Thyroid gland (tissue), 4 donors: ENCODE results near the gene PKIG. TPM values are rescaled to one million over a fixed set of nuclear protein-coding genes. Genes with fewer than 3 reads are reported as not detected.
A peak's percentile ranks its signal among the peaks of the same experiment; 100 is the strongest.
"Not testable (repeated sequence)": the region's sequence is repeated elsewhere in the genome, so short reads cannot be mapped to it uniquely, and the experiment has no call there.

Source experiments
- DNase-seq, 2 donors: peaks; one replicate each; pipeline ENCODE4 v3.0.0-alpha.2; 2019
- H3K27ac ChIP-seq, 3 donors: fragments of 200-600 bp; sonication (generic); 1 replicate in 2 of 3; 2 replicates in 1 of 3; pipeline ENCODE4 v1.5.1; 2016 to 2019; ENCODE audit warnings: mild to moderate bottlenecking in 1 of 3, moderate library complexity in 1 of 3
- H3K27me3 ChIP-seq: fragments of 200-600 bp; sonication (generic); one replicate; pipeline ENCODE4 v1.5.1; 2019
- H3K36me3 ChIP-seq, 2 donors: fragments of 200-600 bp; sonication (generic); one replicate each; pipeline ENCODE4 v1.5.1; 2016 to 2019
- H3K4me1 ChIP-seq, 2 donors: fragments of 200-600 bp; sonication (generic); one replicate each; pipeline ENCODE4 v1.5.1; 2017 to 2019
- H3K4me3 ChIP-seq, 3 donors: fragments of 200-600 bp; sonication (generic); replicated peaks in 1 of 3; 1 replicate in 2 of 3; 2 replicates in 1 of 3; pipeline ENCODE4 v1.5.1; 2016; ENCODE audit warnings: mild to moderate bottlenecking in 1 of 3
- H3K9me3 ChIP-seq: fragments of 200-600 bp; sonication (generic); one replicate; pipeline ENCODE4 v1.5.1; 2017
- POLR2A ChIP-seq, 2 donors: fragments of 450-650 bp; IDR thresholded peaks; one replicate each; pipeline ENCODE4 v1.6.1; 2017; ENCODE audit warnings: antibody characterized with exemption in 2 of 2, mild to moderate bottlenecking in 2 of 2, moderate library complexity in 1 of 2
- WGBS, 2 donors: methylation state at CpG; one replicate each; pipeline ENCODE4 v1.1.5; 2017; 5-methylcytosine and 5-hydroxymethylcytosine counted together
- intact Hi-C: fragments of 100-400 bp; cut with DNase I; formaldehyde crosslinking; loops from one replicate; pipeline ENCODE4 v1.15.1; 2023
- total RNA-seq, 4 donors: library from RNA; depleted of rRNA; stranded (reverse); fragments of >200 nt; gene quantifications; one replicate each; pipeline ENCODE4 v1.2.3, GENCODE V29; 2016
- TF ChIP-seq, protein P1 (sequence below), 6 experiments: fragments of 200-600 bp in 3 of 6; fragments of 450-650 bp in 3 of 6; sonication (generic) in 3 of 6; IDR thresholded peaks; one replicate each; pipeline ENCODE4 v1.5.1; 2016 to 2019; ENCODE audit warnings: antibody characterized with exemption in 6 of 6, mild to moderate bottlenecking in 2 of 6, inconsistent platforms in 1 of 6, moderate library complexity in 1 of 6

Gene PKIG
- total RNA-seq, 4 donors from 2014 or later = 108 to 145 (median 111) TPM

DNA sequence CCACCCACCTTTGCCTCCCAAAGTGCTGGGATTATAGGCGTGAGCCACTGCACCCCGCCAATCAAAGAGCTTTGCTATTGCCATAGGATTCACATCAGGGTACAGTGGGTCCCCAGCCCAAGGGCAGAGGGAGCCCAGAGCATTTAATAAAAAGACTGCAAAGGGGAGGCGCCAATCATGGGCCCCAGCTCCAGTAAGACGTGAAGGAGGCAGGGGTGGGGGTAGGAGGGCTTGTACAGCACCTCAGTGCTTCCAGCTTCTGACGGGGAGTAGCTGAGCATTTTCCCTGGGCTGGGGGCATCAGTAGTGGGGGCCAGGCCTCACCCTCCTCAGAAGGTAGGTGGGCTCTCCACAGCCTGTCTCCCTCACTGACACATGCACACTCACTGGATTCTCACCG lies 67.6 kb downstream of the PKIG start:
- DNase-seq = no peak
- H3K36me3 ChIP-seq = no peaks in the 10 kb centered on the region
- H3K27me3 ChIP-seq = no peaks in the 10 kb centered on the region
- peaks cover 0 to 7% of the 10 kb centered on the region in 2 donors for H3K4me1 ChIP-seq
- H3K9me3 ChIP-seq = no peaks in the 10 kb centered on the region
- no peak for TF ChIP-seq POLR2A (IDR thresholded peaks at IDR 0.05)
- TF ChIP-seq, protein P1, sequence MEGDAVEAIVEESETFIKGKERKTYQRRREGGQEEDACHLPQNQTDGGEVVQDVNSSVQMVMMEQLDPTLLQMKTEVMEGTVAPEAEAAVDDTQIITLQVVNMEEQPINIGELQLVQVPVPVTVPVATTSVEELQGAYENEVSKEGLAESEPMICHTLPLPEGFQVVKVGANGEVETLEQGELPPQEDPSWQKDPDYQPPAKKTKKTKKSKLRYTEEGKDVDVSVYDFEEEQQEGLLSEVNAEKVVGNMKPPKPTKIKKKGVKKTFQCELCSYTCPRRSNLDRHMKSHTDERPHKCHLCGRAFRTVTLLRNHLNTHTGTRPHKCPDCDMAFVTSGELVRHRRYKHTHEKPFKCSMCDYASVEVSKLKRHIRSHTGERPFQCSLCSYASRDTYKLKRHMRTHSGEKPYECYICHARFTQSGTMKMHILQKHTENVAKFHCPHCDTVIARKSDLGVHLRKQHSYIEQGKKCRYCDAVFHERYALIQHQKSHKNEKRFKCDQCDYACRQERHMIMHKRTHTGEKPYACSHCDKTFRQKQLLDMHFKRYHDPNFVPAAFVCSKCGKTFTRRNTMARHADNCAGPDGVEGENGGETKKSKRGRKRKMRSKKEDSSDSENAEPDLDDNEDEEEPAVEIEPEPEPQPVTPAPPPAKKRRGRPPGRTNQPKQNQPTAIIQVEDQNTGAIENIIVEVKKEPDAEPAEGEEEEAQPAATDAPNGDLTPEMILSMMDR (IDR thresholded peaks at IDR 0.05) = no peak
- 91 to 97% methylated on average over 6 of the region's 6 CpGs for WGBS, 2 donors
- no peak overlapping the region for H3K27ac ChIP-seq
- H3K4me3 ChIP-seq = no peak overlapping the region
- intact Hi-C loops = no loop called here

DNA sequence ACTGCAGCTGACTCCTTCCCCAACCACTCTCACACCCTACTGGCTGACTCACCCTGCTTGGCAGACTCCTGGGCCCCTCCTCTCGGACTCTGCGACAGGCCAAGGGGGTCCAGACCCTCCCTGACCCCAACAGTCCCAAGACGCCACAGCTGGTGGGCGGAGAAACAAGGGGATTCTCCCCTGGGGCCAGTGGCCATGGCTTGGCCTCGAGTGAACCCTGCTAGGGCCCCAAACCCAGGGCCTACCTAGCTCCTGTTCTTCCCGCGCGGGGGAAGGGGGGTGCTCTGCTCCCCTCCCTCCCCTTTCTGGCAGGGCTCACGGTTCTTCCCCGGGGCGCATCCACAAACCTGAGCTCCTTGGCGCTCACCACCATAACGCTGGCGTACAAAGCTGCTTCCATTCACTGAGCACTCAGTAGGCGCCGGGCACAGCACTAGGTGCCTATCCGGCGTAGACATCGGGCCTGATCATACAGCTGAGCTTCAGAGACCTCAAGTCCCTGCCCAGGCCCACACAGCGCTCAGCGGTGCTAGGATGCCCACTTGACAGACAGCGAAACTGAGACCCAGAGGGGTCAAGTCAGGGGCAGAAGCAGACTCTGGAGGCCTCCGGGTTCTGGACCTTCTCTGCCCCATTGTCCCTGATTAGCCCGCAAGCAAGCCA lies 68.5 kb downstream of the PKIG start:
- intact Hi-C loops = no loop called here
- TF ChIP-seq POLR2A (IDR thresholded peaks at IDR 0.05) = no peak
- TF ChIP-seq, protein P1 (IDR thresholded peaks at IDR 0.05) = no peak

DNA sequence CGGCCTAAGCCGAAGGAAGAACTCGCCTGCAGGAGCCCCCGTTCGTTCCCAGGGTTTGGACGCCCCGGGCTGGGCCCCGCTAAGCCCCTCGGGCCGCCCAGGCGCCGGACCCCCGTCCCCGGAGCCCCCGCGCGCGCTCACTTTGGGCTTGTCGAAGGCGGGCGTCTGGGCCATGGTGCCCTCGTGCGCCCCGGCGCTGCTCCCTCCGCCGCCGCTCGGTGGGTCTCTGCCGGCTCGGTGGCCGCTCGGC lies 69.0 kb downstream of the PKIG start:
- H3K36me3 ChIP-seq = no peaks in the 10 kb centered on the region
- peak overlapping the region; percentile 17 to 84 (median 67) for H3K27ac ChIP-seq
- 0% methylated on average over 1 to 12 of the region's 33 CpGs for WGBS, 2 donors
- TF ChIP-seq POLR2A (IDR thresholded peaks at IDR 0.05) = no peak
- TF ChIP-seq, protein P1 (IDR thresholded peaks at IDR 0.05) = no peak
- peaks cover 0 to 7% of the 10 kb centered on the region in 2 donors for H3K4me1 ChIP-seq
- intact Hi-C loops = no loop called here
- peak overlapping the region; percentile 40 to 85 (median 71) for H3K4me3 ChIP-seq
- no peaks in the 10 kb centered on the region for H3K9me3 ChIP-seq
- H3K27me3 ChIP-seq = no peaks in the 10 kb centered on the region
- DNase-seq = no peak

More for the DNA sequence above, 68.5 kb downstream of the PKIG start:
- Histone ChIP-seq H3K27ac (peak overlapping the region; percentile 17 to 84 (median 67)), H3K36me3 (no peaks in the 10 kb centered on the region), H3K27me3 (no peaks in the 10 kb centered on the region), H3K4me3 (peak overlapping the region; percentile 40 to 85 (median 71)), H3K9me3 (no peaks in the 10 kb centered on the region), H3K4me1 (peaks cover 0 to 7% of the 10 kb centered on the region in 2 donors)
- DNase-seq = no peak
- WGBS, 2 donors = 47 to 54% methylated on average over 16 to 19 of the region's 24 CpGs

DNA sequence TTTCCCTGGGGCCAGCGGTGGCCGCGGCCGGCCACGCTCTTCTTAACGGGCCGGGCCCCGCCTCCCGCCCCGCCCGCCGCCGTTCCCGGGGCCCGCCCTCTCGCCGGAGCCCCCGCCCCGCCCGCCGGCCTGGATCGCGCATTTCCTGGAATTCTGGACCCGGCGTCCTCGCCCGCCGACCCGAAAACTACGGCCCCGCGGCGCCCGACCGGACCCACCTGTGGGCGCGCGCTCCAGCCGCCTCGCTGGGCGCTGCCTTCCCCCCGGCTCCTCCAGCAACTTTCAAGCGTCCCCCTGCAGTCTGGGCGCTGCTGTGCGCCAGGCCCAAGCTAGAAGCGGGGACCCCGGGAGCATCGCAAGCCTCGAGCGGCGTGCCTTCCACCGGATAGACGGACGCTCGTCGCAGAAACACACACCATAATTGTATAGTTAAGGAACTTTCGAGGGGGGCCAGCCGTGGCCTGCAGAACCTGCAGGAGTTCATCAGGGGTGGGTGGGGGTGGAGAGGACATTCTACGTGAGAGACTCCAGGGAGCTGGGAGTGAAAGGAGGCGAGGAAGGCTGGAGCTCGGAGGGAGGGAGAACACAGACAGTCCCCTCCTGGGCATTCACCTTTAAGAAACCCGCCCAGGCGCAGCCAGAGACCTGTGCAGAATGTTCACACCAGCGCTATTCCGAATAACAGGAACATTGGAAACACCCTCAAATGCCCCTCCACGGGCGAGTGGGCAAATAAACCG lies 69.5 kb downstream of the PKIG start, which contains the start of gene ADA:
ADA (minus strand) TSS at position 16 of the 740 bp plus-strand sequence. CDS start 92 bp downstream, outside the sequence.
- peak within 1 kb of the TSS; percentile 72 to 84 (median 78) for H3K27ac ChIP-seq
- H3K4me3 ChIP-seq = peak within 1 kb of the TSS; percentile 71 to 99 (median 85)
- intact Hi-C loops = no loop called here
- TF ChIP-seq POLR2A (IDR thresholded peaks at IDR 0.05) = peak in 1 of 2 donors; percentile 55
- TF ChIP-seq, protein P1 (IDR thresholded peaks at IDR 0.05) = peak in 1 of 6 experiments; percentile 17
- no peaks in the 10 kb centered on the region for H3K36me3 ChIP-seq
- DNase-seq = peak; percentile 52 to 66
- no peaks in the 10 kb centered on the region for H3K27me3 ChIP-seq
- H3K4me1 ChIP-seq = peaks cover 0 to 7% of the 10 kb centered on the region in 2 donors
- H3K9me3 ChIP-seq = no peaks in the 10 kb centered on the region
- 0 to 1% methylated on average over 16 to 37 of the region's 68 CpGs for WGBS, 2 donors

DNA sequence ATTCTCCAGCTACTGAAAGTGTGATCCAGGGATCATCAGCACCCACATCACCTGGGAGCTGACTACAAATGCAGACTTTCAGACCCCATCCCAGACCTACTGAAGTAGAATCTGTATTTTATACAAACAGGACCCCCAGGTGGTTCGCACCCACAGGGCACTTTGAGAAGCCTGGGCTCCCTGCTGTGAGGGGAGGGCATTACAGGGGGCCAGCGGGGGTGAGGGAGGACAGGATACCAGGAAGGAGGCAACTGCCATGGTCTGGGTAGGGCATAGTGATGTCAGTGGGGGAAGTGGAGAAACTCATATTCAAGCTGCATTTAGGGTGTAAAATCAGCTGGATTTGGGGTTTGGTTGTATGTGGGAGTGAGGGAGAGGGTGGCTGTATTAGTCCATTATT lies 71.2 kb downstream of the PKIG start:
- TF ChIP-seq POLR2A (IDR thresholded peaks at IDR 0.05) = no peak
- TF ChIP-seq, protein P1 (IDR thresholded peaks at IDR 0.05) = no peak
- H3K27ac ChIP-seq = no peak overlapping the region
- H3K9me3 ChIP-seq = no peaks in the 10 kb centered on the region
- H3K4me3 ChIP-seq = no peak overlapping the region
- no peaks in the 10 kb centered on the region for H3K36me3 ChIP-seq
- no peaks in the 10 kb centered on the region for H3K27me3 ChIP-seq
- intact Hi-C loops = no loop called here
- peaks cover 0 to 7% of the 10 kb centered on the region in 2 donors for H3K4me1 ChIP-seq
- WGBS, 2 donors = 93 to 94% methylated on average over 2 of the region's 2 CpGs
- no peak for DNase-seq

DNA sequence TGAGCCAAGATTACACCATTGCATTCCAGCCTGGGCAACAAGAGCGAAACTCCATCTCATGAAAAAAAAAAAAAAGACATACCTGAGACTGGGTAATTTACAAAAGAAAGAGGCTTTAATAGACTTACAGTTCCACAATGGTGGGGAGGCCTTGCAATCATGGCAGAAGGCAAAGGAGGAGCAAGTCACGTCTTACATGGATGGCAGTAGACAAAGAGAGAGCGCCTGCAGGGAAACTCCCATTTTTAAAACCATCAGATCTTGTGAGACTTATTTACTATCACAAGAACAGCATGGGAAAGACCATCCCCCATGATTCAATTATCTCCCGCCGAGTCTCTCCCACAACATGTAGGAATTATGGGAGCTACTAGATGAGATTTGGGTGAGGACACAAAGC lies 71.8 kb downstream of the PKIG start:
- H3K4me1 ChIP-seq, intact Hi-C loops, H3K36me3 ChIP-seq, DNase-seq, H3K4me3 ChIP-seq, H3K9me3 ChIP-seq, H3K27me3 ChIP-seq, H3K27ac ChIP-seq: not testable (repeated sequence)
- 94 to 95% methylated on average over 5 of the region's 5 CpGs for WGBS, 2 donors
